GM21528 (cell line): Measurements from ENCODE around the gene FAM78A.
A peak's percentile ranks its signal among the peaks of the same experiment; 100 is the strongest.

Experiments
- ATAC-seq: cut with Tn5 transposase; IDR thresholded peaks from one replicate; pipeline ENCODE4 v1.9.1; 2021; ENCODE audit warnings: mild to moderate bottlenecking, moderate library complexity; ENCODE audit not compliant: unreplicated experiment, low FRiP score

The FAM78A gene

DNA sequence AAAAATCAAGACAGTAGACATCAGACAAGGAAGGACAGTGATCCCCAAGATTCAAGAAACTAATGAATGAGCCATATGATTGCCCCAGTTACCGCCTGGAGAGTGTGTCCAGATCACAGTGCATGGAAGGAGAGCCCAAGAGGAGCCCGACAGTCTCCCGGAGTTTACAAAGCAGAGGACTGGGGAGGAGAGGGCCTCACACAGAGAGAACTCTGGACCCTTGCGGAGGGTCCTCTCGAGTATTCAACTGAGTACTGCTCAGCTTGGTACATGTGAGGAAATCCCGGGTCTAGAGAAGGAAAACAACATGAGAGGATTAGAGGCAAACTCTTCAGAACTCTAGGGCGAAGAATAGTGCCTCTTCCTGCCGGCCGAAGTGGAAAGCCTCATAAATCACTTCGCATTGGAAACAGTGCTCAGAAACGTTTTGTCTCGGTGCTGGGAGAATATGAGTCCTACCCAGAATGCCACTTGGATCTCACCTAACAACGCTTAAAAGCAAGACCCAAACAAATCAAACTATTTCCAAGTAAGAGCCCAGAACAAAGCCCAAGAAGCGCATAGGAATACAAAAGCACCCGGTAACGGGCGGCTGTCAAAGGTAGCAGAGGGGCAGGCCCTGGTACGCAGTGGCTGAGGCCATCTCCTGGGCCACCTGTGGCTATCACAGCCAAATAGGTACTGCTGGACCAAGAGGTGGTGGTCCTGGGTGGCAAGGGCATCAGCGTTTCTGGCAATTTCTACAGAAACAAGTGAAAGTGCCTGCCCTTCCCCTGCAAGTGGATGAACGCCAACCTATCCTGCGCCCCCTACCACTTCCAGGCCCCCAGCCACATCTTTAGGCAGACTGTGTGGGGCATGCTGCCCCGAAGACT is 36.0 kb downstream of the FAM78A start:
- ATAC-seq = no peak

DNA sequence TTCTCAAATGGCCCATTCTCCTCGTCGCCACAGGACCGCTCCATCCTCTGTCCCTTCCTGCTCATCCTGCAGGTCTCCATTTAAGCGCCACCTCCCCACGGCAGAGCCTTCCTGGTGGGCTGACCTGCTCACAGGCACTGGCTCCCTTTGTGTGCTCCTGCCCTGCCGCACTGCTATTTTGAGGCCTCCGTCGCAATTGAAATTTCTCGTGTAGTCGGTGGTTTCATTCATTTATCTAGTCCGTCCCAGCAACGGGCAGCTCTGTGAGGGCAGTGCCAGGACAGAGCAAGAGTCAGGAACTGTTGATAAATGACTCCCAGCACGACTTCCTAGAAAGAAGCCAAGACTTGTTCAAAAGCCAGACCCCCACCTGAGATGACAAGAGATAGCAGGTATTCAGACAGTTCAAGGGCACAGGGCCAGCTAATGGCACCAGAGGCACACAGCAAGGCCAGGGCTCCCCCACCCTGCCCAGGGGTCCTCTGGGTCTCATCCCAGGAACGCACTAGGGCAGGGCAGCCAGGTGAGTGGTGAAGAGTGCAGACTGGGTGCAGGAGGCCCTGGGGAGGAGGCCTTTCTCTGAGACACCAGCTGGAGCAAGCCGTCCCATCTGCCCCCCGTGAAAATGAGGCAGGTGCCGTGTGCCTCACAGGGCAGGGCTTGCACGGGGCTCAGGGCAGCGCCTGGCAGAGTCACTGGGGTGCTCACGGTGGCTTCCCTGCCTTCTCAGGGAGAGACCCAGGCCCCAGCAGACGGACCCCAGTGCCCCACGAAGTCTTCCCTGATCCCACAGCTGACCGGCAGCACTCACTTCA is 36.9 kb downstream of the FAM78A start:
- no peak for ATAC-seq

DNA sequence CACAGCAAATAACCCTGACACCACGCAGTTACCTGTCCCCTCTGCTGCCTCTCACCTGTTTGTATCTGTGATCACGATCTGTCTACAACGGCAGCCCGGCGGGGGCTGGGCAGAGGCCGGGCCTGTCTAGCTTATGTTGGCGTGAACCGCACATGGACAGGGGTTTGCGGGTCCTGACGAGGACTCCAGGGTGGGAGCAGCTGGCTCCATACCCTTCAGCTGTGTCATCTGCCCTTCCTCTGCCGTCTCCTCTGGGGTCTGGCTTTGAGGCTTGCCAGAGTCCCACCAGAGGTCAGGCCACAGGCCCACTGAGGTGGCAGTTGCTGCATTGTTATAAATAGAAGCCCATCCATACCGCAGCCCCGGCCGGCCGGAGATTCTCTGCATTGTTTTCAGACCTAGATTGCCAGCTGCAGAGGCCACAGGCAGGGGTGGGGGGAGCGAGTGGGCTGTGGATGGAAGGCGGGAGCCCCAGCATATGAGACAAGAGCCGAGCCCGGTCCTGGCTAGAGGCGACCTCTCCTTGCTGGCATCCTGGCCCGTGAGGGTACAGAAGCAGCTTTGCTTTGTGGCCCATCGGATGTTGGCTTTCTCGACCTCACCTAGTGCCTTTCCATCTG is 37.8 kb downstream of the FAM78A start:
- ATAC-seq = peak; percentile 29

DNA sequence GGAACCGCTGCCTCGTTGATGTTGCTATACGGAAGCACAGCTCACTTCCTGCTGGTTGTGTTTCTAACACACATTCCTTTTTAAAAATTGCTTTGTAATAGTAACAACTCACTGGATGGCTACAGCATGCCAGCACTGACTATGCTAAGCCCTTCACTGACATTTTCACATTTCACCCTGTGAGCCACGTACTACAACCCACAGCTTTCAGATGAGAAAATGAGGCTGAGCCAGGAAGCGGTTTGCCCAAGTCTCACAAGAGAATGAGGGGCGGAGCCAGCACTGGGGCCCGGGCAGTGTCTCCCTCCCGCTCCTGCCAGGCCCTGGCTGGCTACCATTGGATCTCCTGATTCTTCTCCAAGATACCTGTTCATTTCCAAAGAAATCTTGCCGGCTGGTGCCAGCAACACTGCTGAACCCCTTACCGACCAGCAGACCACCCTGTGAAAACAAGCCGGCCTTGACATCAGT is 38.3 kb downstream of the FAM78A start:
- peak; percentile 82 for ATAC-seq

DNA sequence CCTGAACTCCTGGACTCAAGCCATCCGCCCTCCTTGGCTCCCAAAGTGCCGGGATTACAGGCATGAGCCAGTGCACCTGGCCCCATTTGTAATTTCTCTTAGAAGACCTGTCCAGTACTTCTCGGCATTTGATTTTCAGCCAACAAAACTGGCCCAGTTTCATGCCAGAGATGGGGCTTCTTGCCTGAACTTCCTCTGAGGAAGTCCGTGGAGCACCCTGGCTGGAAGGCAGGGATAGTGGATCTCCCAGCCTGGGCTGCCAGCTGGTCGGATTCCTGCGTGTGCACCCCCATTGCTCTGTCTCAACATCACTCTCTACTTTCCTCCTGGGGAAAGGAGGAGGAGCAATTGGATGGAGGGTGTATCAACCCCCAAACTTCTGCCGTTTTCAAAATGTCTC is 39.0 kb downstream of the FAM78A start:
- no peak for ATAC-seq

DNA sequence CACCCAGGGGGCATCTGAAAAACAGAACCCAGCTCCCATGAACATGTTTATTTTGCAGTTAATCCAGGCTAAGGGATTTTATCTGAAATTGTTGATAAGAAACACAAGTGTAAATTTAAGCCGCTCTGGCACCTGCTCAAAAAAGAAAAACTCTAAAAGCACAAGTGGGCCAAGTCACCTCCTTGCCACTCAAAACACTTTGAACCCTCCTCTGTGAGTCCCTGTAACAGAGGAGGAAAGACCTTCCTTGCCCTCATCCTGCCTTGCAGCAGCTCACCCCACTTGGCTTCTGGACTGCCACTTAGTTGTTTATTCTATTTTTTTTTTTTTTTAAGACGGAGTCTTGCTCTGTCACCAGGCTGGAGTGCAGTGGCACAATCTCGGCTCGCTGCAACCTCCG is 39.5 kb downstream of the FAM78A start:
- no peak for ATAC-seq

DNA sequence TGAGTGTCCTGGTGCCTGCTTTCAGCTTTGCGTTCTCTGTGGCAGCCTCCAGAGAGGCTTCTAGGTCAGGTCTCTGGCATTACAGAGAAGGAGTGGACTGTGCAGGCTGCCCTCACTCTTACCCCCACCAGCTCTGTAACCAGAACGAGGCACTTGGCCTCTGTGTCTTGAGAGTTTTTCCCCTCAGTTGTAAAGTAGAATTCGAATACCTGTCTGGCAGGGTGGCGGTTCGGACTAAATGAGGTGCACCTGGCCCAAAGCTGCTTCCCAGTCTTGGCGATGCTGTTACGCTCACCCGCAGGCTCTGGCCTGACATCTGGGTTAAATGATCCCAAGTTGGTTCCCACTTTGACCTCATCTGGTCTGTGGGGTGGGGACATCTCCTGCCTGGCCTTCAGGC is 40.1 kb downstream of the FAM78A start:
- no peak for ATAC-seq

DNA sequence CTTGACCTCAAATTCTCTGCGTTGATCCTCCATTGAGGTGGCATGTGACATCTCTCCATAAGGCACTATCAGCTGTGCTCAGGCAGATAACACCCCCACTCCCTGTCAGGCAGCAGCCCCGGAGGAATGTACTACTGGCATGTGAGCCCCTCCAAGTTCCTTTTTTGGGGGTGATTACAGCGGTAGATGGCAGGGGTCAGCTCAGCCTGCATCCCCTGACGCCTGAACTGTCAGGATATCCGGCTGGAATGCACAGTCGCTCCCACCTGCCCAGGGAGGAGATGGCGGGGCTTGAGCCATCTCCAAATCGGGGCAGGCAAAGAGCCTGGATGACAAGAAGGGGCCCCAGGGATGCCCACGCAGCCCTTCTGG is 40.8 kb downstream of the FAM78A start:
- no peak for ATAC-seq

DNA sequence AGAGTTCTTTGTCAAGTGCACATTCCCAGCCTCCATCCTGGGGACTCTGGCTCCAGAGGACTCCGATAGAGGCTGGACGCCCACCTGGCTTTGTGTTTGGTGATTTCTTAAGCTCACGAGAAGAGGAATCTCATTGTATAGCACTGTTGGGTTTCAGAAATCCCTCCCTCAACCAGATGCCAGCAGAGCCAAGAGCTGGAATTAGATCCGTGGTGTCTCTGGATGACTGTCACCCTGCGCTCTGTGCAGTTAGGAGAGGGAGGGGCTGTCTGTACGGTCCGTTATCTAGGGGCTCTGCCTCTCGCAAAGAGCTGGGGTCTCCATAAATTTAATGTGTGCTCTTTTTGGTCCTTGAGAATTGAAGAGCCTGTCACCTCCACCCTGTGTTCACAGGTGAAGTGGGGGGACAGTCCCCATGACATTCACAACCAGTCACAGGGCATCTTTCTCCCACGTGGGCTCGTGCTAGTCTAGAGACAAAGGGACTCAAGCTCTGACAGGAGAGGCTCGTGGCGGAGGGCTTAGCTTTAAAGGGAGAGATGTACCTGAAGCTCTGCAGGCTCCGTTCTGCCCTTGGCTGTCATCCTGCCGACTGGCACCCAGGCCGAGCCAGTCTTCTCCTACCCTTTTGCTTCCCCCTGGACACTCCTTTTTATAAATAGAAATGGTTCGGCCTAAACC is 41.4 kb downstream of the FAM78A start:
- ATAC-seq = no peak

DNA sequence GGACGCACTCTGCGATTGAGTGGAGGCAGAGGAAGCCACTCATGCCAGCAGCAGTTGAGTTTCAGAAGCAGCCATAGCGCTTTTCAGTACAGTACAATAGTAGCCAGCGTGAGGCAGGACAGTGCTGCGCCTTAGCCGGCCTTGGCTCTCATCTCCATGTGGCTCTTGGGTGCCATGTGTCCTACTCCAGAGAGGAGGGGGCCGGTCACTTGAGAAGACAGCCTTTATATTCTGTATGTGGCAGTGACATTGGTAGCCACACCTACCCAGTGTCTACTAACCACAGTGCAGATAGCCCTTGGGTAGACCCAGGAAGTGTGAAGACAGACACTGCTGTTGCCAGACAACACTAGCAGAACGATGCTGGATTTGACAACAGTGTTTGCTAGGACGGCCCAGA is 42.3 kb downstream of the FAM78A start:
- ATAC-seq = no peak

DNA sequence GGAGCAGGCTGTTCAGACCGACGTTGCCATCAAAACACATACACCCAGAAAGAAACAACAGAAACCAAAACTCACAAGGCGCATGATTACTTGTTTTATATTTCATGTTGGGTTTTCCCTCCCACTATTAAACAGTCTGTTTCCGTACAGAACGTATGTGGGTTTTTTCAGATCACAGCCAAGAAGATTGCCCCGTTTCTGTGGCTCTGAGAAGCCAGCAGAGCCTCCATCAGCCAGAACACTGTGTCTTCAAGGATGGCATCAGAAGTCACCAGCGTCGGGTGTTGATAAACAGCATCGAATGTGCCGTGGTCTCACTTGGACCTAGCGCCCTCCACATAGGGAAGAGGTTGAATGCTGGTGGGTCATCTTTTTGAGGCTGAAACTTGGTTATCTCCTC is 42.8 kb downstream of the FAM78A start:
- no peak for ATAC-seq

DNA sequence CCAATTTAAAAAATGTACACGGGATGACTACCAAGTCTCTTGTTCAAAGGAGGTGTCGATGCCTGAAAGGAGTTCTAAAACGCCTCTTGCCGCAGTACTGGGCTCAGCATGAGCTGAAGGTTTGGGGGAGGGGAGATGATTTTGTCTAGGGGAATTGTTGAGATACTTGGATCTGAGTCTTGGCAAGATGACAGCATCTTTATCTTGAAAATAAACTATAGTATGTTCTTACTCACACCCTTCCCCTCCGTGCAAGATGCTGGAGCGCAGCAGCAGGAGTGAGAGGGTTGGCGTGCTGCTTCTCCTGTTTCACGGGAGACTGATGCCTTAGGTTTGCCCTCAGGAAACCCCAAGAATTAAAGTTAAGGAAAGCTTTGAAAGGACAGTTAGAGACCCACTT is 47.3 kb downstream of the FAM78A start:
- no peak for ATAC-seq

DNA sequence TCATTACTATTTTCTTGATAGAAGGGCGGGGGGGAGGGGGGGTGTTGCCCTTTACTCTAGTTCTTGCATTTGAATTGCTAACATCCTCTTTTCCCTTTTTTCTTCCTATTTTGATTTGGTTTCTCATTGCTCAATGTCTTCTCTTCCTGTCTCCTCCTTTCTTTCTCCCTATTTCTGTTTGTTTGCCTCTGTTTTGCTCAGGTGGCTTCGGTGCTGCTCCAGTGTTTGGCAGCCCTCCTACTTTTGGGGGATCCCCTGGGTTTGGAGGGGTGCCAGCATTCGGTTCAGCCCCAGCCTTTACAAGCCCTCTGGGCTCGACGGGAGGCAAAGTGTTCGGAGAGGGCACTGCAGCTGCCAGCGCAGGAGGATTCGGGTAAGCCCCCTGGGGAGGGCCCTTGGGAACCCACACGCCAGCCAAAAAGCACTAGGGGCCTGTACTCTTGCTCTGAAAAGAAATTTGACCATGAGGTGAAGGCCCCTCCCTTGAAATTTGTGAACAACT is 48.3 kb downstream of the FAM78A start:
- ATAC-seq = no peak

DNA sequence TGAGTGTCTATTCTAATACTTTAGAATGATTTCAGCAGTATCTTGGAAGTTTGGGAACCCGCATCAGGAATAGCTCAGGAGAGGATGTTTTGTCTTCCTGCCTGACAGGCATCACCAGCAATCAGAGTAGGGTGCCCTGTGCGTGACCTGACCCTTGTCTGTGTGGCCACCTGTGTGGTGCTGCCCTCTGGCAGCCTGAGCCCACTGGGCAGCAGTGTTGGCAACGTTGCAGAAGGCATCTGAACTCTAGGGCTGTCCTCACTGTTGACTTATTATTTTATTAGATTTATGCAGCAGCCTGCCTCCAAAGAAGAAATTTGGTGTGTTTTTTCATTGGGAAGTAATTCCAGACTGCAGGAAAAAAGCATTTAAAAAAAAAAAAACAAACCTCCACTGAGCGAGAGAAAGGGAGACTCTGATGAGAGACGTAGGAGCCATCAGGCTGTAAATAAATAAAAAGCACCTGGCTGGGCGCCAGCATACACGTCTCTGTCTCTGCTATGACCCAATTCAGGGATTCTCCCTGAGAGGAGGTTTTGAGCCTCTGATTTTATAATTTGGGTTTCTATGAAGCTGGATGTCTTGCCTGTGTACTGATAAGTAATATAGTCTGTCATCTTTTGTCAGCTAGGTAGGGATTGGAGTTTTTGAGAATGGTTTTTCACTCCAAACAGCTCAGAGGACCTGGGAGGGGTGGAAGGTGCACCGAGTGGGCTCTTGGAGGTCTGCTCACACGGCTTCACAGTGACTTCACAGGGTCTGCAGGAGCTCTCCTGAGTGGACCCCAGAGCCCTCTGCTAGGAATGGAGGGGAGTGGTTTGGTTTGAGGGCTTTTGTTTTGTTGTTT is 49.0 kb downstream of the FAM78A start:
- ATAC-seq = no peak

DNA sequence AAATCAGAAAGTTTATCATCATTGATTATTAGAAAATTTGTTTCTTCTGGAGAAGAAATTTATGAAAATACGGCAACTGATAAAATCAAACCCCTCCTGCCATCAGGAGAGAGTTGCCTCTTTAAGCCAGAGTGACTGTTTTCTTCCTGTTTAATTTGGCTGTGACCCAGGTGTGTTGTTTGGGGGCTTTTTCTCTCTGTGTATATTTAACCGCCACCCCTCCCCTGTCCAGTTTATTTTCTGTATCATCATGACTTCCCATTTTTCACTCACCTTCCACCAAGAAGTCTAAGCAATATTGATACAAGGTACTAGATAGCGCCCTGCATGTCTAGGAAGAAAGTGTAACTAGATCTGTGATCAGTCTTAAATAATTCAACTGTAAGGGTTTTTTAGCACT is 50.1 kb downstream of the FAM78A start:
- no peak for ATAC-seq

DNA sequence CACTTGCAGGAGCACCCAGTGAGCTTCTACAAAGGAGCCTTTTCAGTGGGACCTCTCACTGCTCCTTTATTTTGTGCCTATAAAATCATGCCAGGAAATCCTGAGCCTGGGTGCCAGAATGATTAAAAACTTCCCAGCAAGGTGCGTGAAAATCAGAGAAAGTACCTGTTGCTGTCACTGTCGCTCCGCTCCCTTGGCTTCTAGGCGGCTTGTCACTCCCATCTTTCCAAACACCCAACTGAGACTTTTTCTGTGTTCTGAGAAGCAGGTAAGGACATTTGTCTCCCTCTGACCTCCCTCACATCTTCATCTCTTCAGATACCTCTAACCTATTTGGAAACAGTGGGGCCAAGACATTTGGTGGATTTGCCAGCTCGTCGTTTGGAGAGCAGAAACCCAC is 53.9 kb downstream of the FAM78A start:
- ATAC-seq = no peak

DNA sequence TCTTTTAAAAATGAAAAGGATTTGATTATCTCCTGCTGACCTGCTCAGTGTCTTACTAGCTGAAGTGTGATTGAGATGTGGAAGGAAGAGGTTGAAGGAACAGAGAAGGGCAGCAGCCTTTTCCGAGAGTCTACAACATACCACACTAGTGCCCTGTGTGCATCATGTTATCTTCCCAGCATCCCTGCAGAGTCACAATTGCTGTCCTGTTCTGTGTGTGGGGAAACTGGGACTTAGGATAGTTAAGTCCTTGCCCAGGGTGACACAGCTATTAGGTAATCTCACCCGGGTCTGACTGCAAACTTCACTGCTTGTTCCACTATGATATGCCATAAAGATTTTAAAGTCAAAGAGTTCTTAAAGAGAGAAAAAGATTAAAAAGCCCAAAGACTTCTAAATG is 55.8 kb downstream of the FAM78A start:
- ATAC-seq = no peak

DNA sequence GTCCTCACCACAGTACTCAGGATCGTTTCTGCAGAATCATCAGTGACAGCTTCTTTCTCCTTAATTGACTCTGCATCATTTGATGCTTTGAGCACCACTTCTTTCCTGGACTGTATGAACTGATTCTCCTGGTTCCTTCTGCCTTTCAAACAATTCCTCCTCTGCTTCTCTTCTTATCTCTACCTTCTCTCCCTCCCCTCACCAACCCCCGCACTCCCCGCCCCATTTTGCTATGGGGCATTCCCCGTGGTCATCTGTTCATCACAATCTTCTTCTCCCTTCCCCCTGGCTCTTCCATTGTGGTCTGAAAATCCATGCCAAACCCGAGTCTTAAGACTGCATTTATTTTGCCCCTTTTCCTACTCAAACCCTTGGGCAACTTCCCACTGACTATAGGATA is 57.9 kb downstream of the FAM78A start:
- no peak for ATAC-seq

DNA sequence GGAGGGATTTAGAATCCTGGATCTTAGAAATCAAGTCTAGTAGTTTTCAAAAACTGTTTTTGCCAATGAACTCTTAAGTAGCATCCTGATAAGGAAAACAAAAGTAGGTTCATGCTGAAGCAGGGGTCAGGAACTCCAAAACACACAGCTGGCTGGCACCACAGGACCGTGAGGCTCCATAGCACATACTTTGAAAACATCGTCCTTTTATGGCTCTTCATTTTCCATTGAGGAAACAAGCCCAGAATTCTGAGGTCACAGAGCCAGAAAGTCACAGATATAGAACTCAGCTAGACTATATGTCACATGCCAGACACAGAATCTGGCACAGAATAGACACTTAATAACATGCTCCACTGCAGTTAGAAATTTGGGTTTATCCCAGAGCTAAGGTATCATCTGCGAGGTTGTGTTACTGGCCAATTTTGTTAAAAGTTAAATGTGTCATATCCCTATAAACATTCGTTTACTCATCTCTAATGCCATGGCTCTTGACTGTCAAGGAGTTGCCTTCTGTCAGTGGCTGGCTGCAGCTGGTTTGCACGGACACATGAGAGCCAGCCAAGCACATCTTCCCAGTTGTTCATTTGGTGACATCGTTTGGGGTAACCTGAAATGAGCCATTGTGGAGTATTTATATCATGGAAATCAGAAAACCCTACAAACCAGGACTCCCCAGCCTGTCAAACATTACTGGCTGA is 58.8 kb downstream of the FAM78A start:
- ATAC-seq = no peak
